Stimulated activated CD4-positive, alpha-beta T cell treated with anti-CD3 and anti-CD28 coated beads, Interleukin-15, amount 100 ng/mL, for 1 hour (primary cell): ENCODE results near the gene SOWAHA.

Experiments
- DNase-seq, 2 donors: peaks; one replicate each; pipeline ENCODE4 v3.0.0-alpha.2; 2020; ENCODE audit warnings: low read depth in 1 of 2, low spot score in 1 of 2

The SOWAHA gene

GRCh38 chr5:132812781-132813598, at the start of gene SOWAHA:
SOWAHA (plus strand) TSS chr5:132813302; CDS start chr5:132813622, 320 bp downstream.
- no peak for DNase-seq

- no peak for DNase-seq
Observed at GRCh38 chr5:132764051-132764450, 49.1 kb upstream of the SOWAHA start.

GRCh38 chr5:132764671-132765238, 48.3 kb upstream of the SOWAHA start:
- no peak for DNase-seq

- DNase-seq: no peak
Observed at GRCh38 chr5:132765311-132766019, 47.6 kb upstream of the SOWAHA start.

GRCh38 chr5:132766020-132766805, 46.9 kb upstream of the SOWAHA start:
- DNase-seq: no peak

- no peak for DNase-seq
Observed at GRCh38 chr5:132766806-132767055, 46.4 kb upstream of the SOWAHA start.

GRCh38 chr5:132767150-132767549, 46.0 kb upstream of the SOWAHA start:
- DNase-seq: no peak

GRCh38 chr5:132768485-132768868, 44.6 kb upstream of the SOWAHA start:
- no peak for DNase-seq

- no peak for DNase-seq
Observed at GRCh38 chr5:132770476-132771159, 42.5 kb upstream of the SOWAHA start.

GRCh38 chr5:132771503-132771998, 41.6 kb upstream of the SOWAHA start:
- no peak for DNase-seq

- DNase-seq: no peak
Observed at GRCh38 chr5:132772291-132773070, 40.6 kb upstream of the SOWAHA start.

GRCh38 chr5:132773114-132773513, 40.0 kb upstream of the SOWAHA start:
- no peak for DNase-seq

- no peak for DNase-seq
Observed at GRCh38 chr5:132773601-132774355, 39.3 kb upstream of the SOWAHA start.

GRCh38 chr5:132774406-132774805, 38.7 kb upstream of the SOWAHA start:
- no peak for DNase-seq

- DNase-seq: no peak
Observed at GRCh38 chr5:132774896-132775295, 38.2 kb upstream of the SOWAHA start.

- no peak for DNase-seq
Observed at GRCh38 chr5:132775476-132775961, 37.6 kb upstream of the SOWAHA start.

- DNase-seq: no peak
Observed at GRCh38 chr5:132776131-132776937, 36.8 kb upstream of the SOWAHA start.

GRCh38 chr5:132776938-132777208, 36.2 kb upstream of the SOWAHA start:
- no peak for DNase-seq
